K562 (cell line): Measurements from ENCODE around the gene ITGA1.

Source experiments
- BRCA1 ChIP-seq, 2 experiments: fragments of 450-650 bp in 1 of 2; sonication (generic) in 1 of 2; formaldehyde crosslinking in 1 of 2; IDR thresholded peaks; 2 replicates each; pipeline versions ENCODE4 v1.5.0 to v1.6.1; 2017 to 2020; ENCODE audit warnings: mild to moderate bottlenecking in 1 of 2, missing genetic modification reagents in 1 of 2
- CTCF ChIP-seq, 3 experiments: IDR thresholded peaks in 2 of 3; conservative IDR thresholded peaks in 1 of 3; 2 replicates each; pipeline ENCODE4 v1.5.1; 2011 to 2012; ENCODE audit warnings: low read length in 3 of 3, mild to moderate bottlenecking in 3 of 3, control low read depth in 2 of 3, improper control_type of control experiment in 1 of 3, inconsistent platforms in 1 of 3, low read depth in 1 of 3, mixed read lengths in 1 of 3, moderate library complexity in 1 of 3; ENCODE audit not compliant: insufficient read depth in 2 of 3
- SMAD3 ChIP-seq: fragments of 450-650 bp; formaldehyde crosslinking; conservative IDR thresholded peaks from 2 replicates; pipeline ENCODE4 v1.4.0; 2020; ENCODE audit warnings: mild to moderate bottlenecking

- TF ChIP-seq CTCF (IDR thresholded peaks at IDR 0.05 in 2 of 3, conservative IDR thresholded peaks at IDR 0.05 in 1 of 3; ENCODE audit: insufficient read depth in 2 of 3, low read depth in 1 of 3, low read length in 3 of 3), result no peak
- TF ChIP-seq BRCA1 (IDR thresholded peaks at IDR 0.05), result no peak
- TF ChIP-seq BRCA1 (CRISPR knock-in tag; IDR thresholded peaks at IDR 0.05), result no peak
- TF ChIP-seq SMAD3 (CRISPR knock-in tag), result no peak
Observed at GRCh38 chr5:52856564-52856963, 68.8 kb downstream of the ITGA1 start.
